HG02973 (cell line): ENCODE data around the gene CBX8.

Experiments used
- ATAC-seq: cut with Tn5 transposase; IDR thresholded peaks from one replicate; pipeline ENCODE4 v1.9.1; 2021; ENCODE audit warnings: moderate library complexity; ENCODE audit not compliant: unreplicated experiment

CBX8 gene

DNA sequence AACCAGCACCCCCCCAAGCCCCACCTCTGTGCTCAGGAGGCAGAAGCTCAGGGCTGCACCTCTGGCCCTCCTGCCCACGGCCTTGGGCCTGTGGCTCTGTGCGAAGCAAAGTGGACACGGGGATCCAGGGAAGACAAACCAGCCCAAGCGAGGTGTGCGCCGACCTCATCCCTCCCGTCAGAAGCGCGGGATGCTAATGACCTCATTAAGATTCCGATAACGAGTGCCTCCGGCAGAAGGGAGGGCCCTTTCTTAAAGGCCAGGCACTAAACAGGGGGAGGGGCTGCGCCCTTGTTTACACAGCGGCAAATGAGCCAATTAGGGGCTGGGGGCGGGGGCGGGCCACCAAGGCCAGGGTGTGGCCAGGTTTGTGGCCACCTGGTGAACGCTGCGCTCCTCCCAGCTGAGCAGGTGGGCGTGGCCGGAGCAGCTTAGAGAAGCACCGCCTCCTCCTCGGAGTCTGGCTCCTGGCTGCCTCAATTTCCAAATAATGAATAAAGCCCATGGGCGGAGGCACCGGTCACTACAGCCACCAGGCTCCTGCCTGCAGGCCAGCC is 39.2 kb upstream of the CBX8 start:
- ATAC-seq = no peak

DNA sequence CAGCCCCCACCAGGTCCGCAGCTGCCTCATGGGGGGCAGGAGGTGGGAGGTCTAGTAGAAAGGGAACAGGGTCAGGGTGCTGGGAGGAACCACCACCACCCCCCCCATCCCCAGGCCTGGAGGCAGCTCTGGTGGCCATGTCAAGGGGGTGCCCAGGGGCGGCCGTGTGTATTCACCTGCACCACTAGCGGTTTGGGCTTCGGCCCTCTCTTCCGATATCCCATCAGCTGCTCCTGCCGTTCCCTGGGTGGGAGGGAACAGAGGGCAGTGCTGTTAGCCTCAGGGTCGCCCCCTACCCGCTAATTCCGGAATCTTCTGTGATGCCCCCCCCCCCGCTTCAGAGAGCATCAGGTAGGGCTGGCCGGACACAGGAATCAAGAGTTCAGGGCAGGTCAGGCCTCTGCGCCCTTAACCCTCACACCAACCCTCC is 38.6 kb upstream of the CBX8 start:
- no peak for ATAC-seq

DNA sequence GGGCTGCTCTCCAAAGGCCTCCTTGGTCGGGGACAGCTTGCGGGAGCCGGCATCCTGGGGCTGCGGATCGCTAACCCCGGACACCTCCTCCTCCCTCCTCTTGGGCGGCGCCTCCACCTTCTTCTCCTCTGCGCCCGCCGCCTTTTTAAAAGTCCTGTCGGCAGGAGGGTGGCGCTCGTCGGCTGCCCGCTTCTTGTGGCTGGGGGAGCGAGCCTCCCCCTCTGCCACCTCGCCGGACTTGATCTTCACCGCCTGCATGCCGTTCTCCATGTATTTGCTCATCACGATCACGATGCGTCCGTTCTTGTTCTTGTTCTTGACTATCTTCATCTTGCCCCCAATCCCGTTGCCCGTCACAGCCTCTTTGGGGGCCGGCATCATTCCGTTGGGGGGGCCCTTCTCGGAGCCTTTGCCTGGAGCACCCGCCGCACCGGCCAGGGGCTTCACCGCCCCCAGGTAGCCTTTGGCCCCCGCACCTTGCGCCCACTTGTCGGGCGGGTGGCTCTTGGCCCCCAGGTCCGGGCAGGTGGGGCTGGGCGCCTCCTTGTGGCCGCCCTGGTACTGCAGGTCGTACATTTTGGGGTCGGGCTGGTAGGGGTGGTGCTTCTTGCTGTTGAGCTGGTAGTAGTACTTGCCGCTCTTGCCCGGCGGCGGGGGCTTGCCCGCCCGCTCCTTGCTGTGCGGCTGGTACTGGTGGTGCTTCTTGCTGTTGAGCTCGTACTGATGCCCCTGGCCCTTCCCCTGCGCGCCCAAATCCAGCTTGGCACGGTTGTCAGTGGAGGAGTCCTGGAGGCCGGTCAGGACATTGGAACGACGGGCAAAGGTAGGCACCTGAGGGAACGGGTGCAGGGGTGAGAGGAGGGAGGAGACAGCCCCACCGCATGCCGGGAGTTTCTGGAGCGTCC is 37.9 kb upstream of the CBX8 start:
- no peak for ATAC-seq

DNA sequence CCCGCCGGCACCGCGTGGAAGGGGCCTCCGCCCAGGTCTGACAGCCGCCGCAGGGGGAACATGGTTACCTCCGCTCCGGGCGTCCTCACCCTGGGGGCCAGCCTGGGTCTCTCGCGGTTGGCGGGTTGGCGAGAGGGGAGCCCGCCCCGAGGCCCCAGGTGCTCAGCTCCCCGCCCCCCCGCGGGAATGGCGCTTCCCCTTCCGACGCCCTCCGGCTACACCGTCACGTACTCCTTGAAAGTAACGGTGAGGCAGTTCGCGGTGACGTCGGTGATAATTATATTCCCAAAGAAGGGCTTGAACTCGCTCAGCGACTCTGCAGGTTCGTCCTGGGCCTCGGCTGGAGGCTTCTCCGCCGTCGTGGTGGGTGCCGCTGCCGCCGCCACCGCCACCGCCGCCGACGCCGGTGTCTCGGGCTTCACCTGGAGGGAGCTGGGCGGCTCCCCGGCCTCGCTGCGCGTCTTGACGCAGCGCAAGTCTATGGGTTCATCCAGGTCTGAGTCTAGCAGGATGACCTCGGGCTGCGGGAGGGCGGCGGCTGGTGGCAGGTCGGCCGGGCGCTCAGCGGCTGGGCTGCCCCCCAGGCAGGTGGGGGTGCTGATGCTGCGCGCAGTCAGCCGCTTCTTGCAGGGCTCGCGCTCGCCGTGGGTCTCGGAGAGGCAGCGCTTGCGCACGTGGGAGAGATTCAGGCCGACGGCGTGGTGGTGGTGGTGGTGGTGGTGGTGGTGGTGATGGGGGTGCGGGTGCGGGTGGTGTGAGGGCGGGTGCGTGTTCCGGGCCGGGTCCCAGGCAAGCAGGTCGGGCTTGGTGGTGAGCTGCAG is 37.1 kb upstream of the CBX8 start:
- no peak for ATAC-seq

DNA sequence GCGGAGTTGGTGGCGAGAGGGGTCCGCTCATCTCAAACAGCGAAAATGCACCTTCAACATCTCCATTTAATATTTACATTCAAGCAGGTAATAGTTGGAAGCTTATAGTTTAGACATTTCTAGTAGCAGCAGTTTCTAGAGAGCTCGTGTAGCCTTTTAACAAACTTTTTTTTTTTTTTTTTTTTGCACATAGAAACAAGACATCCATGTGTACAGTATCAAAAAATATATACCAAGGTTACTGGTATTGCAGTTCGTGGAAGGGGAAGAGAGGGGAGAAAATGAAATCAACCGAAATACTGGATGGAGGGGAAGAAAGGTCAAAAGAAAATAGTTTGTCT is 36.2 kb upstream of the CBX8 start:
- ATAC-seq = no peak

DNA sequence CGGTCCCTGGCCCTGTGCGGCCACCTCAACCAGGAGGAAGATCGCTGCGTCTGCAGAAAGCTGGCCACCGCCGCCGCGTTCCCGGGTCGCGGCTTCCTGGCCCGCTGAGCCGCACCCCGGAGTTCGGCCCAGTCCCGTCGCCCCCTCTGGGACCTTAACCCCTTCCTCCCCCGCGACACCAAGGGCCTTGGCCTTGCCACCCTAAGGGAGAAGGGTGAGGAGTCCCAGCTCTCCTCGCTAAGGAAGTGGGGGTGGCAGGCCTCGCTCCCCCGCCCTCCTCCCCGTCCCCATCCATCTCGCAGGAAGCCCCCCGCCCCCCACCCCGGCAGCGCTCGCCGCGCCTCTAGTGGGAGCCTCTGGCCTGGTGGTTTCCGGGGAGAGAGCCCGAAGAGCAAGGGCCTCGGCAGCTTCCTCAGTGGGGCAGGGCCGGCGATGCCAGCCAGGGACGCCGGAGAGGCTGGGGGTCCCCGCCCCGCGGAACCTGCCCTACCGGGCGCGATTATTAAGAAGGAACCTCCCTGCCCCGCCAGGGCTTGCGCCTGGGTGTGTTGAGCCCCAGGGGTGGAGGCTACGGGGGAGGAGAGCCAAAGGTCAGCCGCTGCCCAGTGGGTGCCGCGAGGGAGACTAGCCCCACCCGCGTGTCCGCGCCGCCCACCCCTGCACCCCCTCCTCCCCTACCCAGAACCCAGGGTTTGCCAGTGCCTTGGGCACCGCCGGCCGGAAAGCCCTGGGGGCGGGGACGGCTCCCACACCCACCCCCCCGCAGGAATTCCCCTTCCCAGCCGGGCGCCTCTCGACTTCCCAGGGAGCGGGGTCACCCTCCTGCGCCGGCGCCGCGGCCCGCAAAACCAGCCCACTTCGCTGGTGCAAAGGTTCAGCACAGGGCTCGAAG is 35.6 kb upstream of the CBX8 start:
- no peak for ATAC-seq

DNA sequence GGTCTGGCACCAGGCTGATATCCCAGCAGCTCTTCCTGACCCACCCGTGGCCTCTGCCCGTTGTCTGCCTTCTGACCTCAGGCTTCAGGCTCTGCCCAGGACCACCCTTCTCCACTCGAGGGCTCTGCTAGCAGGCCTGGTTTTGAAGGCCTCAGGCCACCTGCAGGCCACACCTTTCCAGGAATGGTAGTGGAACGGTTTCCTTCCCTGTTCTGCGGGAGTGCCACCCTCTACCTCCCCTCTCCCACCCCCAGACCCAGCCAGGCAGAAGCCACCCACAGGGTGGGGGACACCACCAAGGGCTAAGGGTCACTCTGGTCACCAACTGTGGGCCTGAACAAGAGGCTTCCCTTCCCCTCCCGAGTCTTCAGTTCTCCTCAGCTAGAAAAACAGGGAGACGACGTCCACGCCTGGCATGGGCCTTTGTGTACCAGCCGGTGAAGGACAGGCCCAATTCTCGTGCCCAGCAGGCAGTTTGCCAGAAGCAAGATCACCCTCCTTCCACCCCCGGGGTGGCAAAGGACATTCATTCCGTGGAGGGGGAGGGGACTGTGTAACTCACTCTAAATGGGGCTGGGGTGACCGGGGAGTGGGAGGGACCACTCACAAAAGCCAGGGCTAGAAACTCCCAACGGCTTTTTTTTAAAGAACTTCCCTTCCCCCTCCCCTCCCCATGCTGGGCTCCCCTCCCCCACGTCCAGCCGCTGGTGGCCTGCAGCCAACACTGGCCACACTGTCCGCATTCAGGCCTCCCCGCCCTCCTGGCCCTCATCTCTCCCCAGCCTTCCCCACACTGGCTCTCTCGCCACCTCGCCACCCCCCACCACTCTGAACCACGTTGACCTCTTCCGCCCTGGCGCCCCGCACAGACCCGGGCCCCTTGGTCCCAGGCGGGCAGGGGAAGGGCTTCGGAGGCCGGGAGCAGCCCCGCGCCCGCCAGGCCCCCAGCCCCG is 34.7 kb upstream of the CBX8 start:
- ATAC-seq = no peak

DNA sequence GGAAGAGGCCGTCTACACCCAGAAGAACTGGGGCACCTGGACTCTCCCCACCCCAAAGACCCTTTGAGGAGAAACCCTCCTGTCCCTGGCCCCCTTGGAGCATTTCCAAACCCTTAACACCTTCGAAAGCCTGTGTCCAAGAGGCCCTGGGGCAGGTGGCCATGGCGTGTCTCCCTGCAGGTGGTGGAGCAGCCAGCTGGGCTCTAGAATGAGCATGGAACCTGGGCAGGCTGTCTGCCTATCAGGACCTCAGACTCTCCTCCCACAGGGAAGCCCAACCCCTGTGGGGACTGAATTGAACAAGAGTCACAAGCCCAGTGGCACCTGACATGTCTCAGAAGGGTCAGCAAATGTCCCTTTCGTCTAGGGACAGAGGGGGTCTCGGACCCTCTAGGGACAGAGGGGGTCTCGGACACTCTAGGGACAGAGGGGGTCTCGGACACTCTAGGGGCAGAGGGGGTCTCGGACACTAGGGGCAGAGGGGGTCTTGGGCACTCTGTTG is 33.9 kb upstream of the CBX8 start:
- no peak for ATAC-seq

DNA sequence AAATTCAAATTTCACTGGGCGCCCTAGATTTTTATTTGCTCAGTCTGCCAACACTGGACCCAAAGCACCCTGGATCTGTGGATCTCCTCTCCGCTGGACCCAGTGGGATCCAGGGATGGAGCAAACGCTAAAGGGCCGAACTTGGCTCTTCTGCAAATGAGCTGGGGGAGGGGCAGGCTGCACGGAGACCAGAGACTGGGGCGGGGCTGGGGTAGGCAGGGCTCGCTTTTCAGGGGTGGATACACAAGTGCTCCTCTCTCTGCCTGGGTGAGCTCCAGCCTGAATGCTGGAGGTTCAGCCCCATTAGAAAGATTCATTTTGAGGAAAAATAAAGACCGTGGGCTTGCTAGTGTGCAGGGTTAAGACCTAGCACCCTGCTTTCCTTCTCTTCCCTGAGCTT is 33.4 kb upstream of the CBX8 start:
- ATAC-seq = no peak

DNA sequence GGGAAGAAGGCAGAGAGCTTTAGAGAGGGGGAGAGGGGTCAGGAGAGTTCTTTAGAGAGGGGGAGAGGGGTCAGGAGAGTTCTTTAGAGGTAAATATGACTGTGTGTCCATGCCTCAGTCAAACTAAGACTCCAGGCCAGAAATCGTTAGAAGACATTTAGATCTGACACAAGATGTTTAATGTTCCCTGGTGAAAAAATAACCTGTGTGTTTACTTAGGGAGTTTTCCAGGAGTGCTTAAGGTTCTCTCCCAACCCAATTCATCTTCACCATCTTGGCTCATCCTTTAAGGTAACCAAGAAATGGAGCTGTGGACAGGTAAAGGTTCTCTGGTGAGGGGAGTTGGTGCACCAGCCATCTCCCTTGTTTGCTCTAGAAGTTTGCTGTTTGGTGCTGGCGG is 32.6 kb upstream of the CBX8 start:
- ATAC-seq = no peak

DNA sequence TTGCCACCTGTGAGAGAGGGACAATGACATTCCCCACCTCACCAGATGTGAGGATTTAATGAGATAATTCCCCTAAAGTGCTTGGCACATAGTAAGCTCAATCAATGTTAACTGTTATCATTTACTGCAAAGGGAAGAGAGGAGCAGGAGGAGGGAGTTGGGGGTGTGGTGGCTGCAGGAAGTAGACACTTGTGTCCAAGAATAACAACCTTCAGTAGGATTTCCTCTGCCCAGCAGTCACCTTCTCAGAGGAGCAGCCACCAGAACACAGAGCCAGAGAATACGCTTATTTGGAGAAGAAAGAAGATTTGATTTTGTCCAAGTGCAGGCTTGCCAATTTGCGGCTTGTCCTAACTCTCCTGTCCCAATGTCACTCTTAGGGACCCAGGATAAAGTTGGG is 32.1 kb upstream of the CBX8 start:
- no peak for ATAC-seq

DNA sequence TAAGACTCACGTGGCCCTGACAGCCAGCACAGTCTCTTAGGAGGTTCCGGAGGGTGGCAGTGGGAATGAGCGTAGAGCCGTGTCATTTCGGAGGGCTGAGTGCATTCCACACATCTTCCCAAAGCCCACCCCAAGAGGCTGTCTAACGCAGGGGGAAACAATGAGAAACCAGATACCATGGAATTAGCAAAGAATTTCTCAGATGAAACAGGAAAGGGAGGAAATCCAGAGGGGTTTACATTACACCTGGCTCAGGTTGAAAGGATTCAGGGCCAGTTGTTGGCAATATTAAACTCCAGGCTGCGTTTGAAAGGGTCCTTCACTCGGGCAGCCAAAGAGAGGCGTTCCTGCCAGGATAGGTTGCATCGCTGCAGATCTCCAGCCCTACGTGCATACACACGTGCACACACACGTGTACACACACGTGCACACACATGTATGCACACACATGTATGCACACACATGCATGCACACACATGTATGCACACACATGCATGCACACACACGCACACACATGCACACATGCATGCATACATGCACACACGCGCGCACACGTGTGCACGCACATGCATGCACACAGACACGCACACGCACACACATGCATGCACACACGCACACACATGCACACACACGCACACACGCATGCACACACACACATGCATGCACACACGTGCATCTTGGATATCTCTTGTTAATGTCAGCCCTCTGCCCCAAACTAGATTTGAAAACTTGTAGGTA is 30.1 kb upstream of the CBX8 start:
- no peak for ATAC-seq

DNA sequence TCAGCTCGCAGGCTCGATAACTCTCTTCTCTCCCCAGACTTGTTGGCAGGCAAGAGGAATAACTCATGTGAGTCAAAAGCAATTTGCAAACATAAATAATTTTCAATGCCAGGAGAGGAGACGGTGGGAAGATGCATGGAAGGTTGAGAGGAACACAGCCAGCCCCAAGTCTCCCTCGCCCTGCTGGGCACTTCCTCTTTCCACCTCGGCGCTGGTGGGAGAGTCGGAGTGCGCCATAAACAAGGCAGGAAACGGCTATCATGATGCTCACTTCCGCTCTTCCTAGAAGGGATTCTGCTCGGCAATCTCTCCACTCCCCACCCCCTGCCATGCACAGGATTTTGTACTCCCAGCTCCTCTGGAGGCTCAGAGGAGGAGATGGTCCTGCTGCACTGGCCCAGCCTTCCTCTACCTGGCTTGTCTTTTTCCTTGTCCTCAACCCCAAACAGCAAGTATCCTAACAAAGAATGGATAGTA is 29.4 kb upstream of the CBX8 start:
- no peak for ATAC-seq

DNA sequence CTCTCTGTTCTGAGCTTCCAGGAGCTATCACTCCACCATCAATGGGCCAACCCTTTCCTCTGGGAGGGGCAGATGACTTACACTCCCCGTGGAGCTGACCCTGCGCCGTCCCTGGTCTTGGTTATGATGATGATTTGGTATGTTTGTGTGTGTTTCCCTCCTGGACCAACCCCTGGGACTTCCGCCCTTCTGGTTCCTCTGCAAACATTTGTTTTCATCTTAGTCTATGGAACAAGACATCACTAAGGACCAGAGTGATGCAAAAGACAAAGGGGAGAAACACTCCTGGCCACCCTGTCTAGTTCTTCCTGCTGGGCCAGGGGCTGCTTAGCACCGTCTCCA is 28.7 kb upstream of the CBX8 start:
- ATAC-seq = no peak

DNA sequence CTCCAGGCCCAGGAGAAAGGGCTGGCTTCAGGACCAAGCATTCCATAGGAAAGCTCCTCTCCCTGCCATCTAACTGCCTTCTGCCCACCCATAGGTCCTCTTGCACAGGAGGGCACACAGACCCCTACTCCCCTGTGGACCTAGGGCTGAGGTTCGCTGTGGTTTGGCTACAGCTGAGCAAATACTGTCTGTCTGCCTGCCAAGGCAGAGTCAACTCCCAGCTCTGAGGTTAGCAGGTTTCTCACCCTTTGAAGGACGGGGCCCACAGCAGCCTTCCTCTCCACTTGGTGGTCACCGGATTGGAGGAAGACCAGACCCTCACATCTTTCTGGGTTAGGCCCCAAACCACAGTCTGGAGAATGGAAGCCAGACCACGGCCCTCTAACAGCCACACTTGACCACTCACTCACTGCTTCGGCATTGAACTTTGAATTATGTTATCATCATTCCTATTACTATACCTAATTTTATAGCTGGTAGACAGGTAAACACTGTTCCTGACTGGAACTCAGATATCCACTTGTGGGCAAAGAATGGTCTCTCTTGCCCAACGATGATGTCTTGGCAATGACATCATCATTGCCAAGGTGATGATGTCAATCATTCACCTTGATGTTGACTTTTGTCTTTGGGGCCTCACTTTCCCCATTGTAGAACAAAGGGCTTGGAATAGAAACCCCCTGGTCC is 28.2 kb upstream of the CBX8 start:
- no peak for ATAC-seq

DNA sequence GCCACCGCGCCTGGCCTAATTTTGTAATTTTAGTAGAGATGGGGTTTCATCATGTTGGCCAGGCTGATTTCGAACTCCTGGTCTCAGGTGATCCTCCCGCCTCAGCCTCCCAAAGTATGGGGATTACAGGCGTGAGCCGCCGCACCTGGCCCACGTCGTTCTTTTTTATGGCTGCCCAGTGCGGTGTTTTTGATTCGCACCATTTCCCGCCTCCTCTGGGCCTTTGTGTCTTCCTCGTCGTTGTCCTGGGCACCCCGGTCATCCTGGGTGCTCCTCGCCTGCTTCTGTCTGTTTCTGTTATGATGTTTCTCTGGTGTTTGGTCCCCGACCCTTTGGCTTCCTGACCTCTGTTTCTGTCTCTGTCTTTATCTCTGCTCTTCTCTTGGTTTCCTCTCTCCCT is 27.4 kb upstream of the CBX8 start:
- no peak for ATAC-seq

DNA sequence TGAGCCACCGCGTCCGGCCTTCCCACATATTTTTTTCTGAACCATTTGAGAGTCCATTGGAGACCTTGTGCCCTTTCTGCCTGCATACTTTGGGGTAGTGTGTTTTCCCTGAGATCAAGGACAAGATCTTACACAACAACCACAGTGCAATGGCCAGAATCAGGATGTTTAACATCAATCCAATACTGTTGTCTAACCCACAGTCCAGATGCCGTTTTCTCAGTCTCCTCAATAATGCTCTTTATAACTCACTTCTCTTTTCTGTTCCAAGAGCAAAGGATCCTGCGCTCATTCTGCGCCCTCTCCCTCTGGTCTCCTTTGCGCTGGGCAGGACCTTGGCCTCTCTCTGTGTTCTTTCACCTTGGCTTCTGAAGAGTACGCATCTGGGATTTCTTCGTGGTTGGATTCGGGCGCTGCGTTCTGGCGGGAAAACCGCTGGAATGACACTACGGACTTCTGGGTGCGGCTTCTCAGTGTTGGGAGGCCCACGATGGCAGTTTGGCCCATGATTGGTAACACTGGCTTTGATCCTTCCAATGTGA is 25.8 kb upstream of the CBX8 start:
- ATAC-seq = no peak
